Uterus (tissue), 4 donors: ENCODE results near the gene PANK4. TPM values are rescaled to one million over a fixed set of nuclear protein-coding genes. Genes with fewer than 3 reads are reported as not detected.

ENCODE experiments used
- DNase-seq, 2 donors: peaks; one replicate each; pipeline ENCODE4 v3.0.0-alpha.2; 2019 to 2020
- H3K27ac ChIP-seq, 2 donors: fragments of 200-600 bp; sonication (generic); 1 replicate in 1 of 2; 2 replicates in 1 of 2; pipeline ENCODE4 v1.5.1; 2016 to 2018
- H3K27me3 ChIP-seq, 2 donors: fragments of 200-600 bp; sonication (generic); one replicate each; pipeline ENCODE4 v1.5.1; 2018 to 2019; ENCODE audit warnings: control low read depth in 1 of 2
- H3K36me3 ChIP-seq, 2 donors: fragments of 200-600 bp; sonication (generic); one replicate each; pipeline ENCODE4 v1.5.1; 2019; ENCODE audit warnings: control low read depth in 1 of 2
- H3K4me1 ChIP-seq, 2 donors: fragments of 200-600 bp; sonication (generic); one replicate each; pipeline ENCODE4 v1.5.1; 2018 to 2019; ENCODE audit warnings: control low read depth in 1 of 2
- H3K4me3 ChIP-seq, 2 donors: fragments of 200-600 bp; sonication (generic); 1 replicate in 1 of 2; 2 replicates in 1 of 2; pipeline ENCODE4 v1.5.1; 2018 to 2019; ENCODE audit warnings: mild to moderate bottlenecking in 1 of 2
- H3K9me3 ChIP-seq, 2 donors: fragments of 200-600 bp; sonication (generic); one replicate each; pipeline ENCODE4 v1.5.1; 2019; ENCODE audit warnings: control low read depth in 1 of 2
- CTCF ChIP-seq, 4 experiments: fragments of 200-600 bp in 2 of 4; fragments of 450-650 bp in 2 of 4; sonication (generic) in 2 of 4; IDR thresholded peaks; one replicate each; pipeline ENCODE4 v1.5.1; 2016 to 2019; ENCODE audit warnings: antibody characterized with exemption in 4 of 4, mild to moderate bottlenecking in 2 of 4, moderate library complexity in 1 of 4
- POLR2A ChIP-seq, 2 donors: fragments of 450-650 bp; IDR thresholded peaks; one replicate each; pipeline ENCODE4 v1.6.1; 2016; ENCODE audit warnings: antibody characterized with exemption in 2 of 2, mild to moderate bottlenecking in 1 of 2, moderate library complexity in 1 of 2
- intact Hi-C: fragments of 100-400 bp; cut with DNase I; formaldehyde crosslinking; loops from one replicate; pipeline ENCODE4 v1.15.1; 2023; ENCODE audit warnings: low total_unique reads
- total RNA-seq, 4 donors: library from RNA; depleted of rRNA in 3 of 4; stranded (reverse); fragments of >200 nt in 3 of 4; gene quantifications; one replicate each; pipeline versions ENCODE4 v1.1.0 to v1.2.4, GENCODE V29; 2014 to 2023
- donor health status: DM: yes; HTN: yes; CAD: no.

The PANK4 gene
- total RNA-seq, 4 donors from 2014 or later: 29.2 to 43.9 (median 33.6) TPM

- Histone ChIP-seq H3K9me3 (peaks cover 0 to 6% of the 10 kb centered on the region in 2 donors), H3K27me3 (no peaks in the 10 kb centered on the region), H3K4me3 (no peak overlapping the region), H3K4me1 (no peaks in the 10 kb centered on the region), H3K27ac (no peak overlapping the region), H3K36me3 (no peaks in the 10 kb centered on the region)
- TF ChIP-seq CTCF (IDR thresholded peaks at IDR 0.05) (no peak), POLR2A (IDR thresholded peaks at IDR 0.05) (no peak)
- no peak for DNase-seq
- intact Hi-C loops: no loop called here
Observed at GRCh38 chr1:2486558-2486957, 39.8 kb downstream of the PANK4 start.

GRCh38 chr1:2486041-2486440, 40.4 kb downstream of the PANK4 start:
- DNase-seq: no peak
- intact Hi-C loops: no loop called here
- no peak for TF ChIP-seq POLR2A (IDR thresholded peaks at IDR 0.05)
- no peak for TF ChIP-seq CTCF (IDR thresholded peaks at IDR 0.05)
- no peaks in the 10 kb centered on the region for H3K27me3 ChIP-seq
- H3K27ac ChIP-seq: no peak overlapping the region
- no peaks in the 10 kb centered on the region for H3K36me3 ChIP-seq
- H3K9me3 ChIP-seq: peaks cover 0 to 6% of the 10 kb centered on the region in 2 donors
- no peak overlapping the region for H3K4me3 ChIP-seq
- no peaks in the 10 kb centered on the region for H3K4me1 ChIP-seq

- H3K4me1 ChIP-seq: no peaks in the 10 kb centered on the region
- intact Hi-C loops: no loop called here
- no peak for DNase-seq
- H3K36me3 ChIP-seq: no peaks in the 10 kb centered on the region
- H3K9me3 ChIP-seq: peaks cover 0 to 6% of the 10 kb centered on the region in 2 donors
- H3K4me3 ChIP-seq: no peak overlapping the region
- no peaks in the 10 kb centered on the region for H3K27me3 ChIP-seq
- H3K27ac ChIP-seq: no peak overlapping the region
- TF ChIP-seq CTCF (IDR thresholded peaks at IDR 0.05) (no peak), POLR2A (IDR thresholded peaks at IDR 0.05) (no peak)
Observed at GRCh38 chr1:2483970-2484369, 42.4 kb downstream of the PANK4 start.

- H3K36me3 ChIP-seq: no peaks in the 10 kb centered on the region
- H3K4me1 ChIP-seq: no peaks in the 10 kb centered on the region
- intact Hi-C loops: no loop called here
- H3K4me3 ChIP-seq: no peak overlapping the region
- TF ChIP-seq CTCF (IDR thresholded peaks at IDR 0.05) (no peak), POLR2A (IDR thresholded peaks at IDR 0.05) (no peak)
- no peaks in the 10 kb centered on the region for H3K27me3 ChIP-seq
- peaks cover 0 to under 1% of the 10 kb centered on the region in 2 donors for H3K9me3 ChIP-seq
- no peak for DNase-seq
- no peak overlapping the region for H3K27ac ChIP-seq
Observed at GRCh38 chr1:2483026-2483425, 43.4 kb downstream of the PANK4 start.

GRCh38 chr1:2482588-2482987, 43.8 kb downstream of the PANK4 start:
- no peak for DNase-seq
- Histone ChIP-seq H3K4me3 (no peak overlapping the region), H3K9me3 (no peaks in the 10 kb centered on the region), H3K4me1 (no peaks in the 10 kb centered on the region), H3K27ac (no peak overlapping the region), H3K36me3 (no peaks in the 10 kb centered on the region), H3K27me3 (no peaks in the 10 kb centered on the region)
- intact Hi-C loops: no loop called here
- TF ChIP-seq CTCF (IDR thresholded peaks at IDR 0.05) (no peak), POLR2A (IDR thresholded peaks at IDR 0.05) (no peak)
